Measurements from ENCODE around the gene CYP19A1.
"Not testable (repeated sequence)": the region's sequence is repeated elsewhere in the genome, so short reads cannot be mapped to it uniquely, and the experiment has no call there.

CYP19A1 gene

DNA sequence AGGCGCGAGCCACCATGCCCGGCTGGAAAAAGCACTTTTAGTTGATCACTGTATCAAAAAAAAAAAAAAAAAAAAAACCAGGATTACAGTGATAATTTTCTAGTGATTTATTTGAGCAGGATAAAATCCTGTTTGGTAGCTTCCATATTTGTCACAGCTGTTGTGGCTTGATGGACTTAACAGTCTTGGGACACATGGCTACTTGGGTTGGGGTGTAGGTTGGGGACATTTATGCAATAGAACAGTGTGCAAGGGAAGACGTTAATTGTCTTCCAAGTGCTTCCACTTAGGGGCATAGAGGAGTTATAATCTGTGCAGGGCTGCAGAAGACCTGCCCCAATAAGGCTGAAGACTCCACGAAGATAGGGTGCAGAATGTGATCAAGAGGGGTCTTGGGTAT lies 136.8 kb downstream of the CYP19A1 start:
- DNase-seq, result no peak

- no peak for DNase-seq
These were observed 137.6 kb downstream of the CYP19A1 start for GRCh38 chr15:51200792-51201191.

- DNase-seq, result no peak
These were observed 138.9 kb downstream of the CYP19A1 start for GRCh38 chr15:51199541-51199940.

DNA sequence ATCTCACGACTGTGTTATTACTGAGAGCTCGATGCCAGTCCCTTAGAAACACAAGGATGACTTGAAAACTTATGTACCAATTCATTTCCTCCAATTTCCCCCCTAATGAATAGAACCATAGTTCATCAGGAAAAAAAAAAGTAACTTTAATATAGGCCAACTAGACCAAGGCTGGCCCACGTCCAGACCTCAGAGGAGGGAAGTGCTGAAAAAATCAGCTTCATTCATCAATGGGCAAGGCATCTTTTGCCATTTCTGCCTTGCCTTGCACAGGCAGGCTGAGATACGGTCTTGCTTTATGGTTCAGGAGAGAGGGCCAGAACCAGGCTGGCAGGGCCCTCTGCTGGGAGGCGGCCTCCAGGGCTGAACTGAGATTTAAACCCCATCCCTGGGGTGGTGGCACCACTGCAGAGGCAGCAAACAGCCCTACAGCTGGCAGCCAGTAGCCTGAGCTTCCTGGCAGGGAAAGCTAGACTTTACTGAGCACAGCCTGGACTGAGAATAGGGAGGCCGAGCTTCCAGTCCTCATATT lies 139.6 kb downstream of the CYP19A1 start:
- DNase-seq, result peak; percentile 13

DNA sequence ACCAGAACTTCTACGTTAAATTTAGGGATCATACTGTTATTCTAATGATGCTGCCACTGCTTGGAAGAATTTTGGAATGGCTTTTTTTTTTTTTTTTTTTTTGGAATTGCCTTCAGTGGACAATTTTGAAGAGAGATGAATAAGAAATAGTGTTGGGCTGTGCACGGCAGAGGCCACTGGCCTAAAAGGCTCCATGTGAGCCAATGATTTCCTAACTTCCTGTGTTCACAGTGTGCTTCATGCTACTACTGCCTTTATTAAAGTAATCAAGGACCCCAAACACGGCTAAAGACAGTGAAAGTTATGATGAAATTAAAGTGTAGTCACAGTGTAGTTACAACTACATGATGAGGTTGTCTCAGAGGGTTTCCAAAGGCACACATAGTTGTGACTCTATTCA lies 142.9 kb downstream of the CYP19A1 start:
- no peak for DNase-seq

DNA sequence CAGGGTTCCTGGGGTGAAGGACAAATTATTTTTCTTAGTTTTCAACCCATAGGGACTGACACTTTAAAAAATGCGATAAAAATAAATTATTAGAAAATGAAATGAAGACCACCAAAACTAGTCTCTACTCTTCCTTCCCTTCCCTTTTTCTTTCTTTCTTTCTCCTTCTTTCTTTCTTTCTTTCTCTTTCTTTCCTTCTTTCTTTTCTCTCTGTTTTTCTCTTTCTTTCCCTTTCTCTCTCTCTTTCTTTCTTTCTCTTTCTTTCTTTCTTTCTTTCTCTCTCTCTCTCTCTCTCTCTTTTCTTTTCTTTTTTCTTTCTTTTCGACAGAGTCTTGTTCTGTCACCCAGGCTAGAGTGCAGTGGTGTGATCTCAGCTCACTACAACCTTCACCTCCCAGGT lies 144.4 kb downstream of the CYP19A1 start:
- DNase-seq, result no peak

- no peak for DNase-seq
These were observed 144.9 kb downstream of the CYP19A1 start for GRCh38 chr15:51193526-51193925.

GRCh38 chr15:51192521-51193280 lies 145.7 kb downstream of the CYP19A1 start:
- DNase-seq, result peak; percentile 92

DNA sequence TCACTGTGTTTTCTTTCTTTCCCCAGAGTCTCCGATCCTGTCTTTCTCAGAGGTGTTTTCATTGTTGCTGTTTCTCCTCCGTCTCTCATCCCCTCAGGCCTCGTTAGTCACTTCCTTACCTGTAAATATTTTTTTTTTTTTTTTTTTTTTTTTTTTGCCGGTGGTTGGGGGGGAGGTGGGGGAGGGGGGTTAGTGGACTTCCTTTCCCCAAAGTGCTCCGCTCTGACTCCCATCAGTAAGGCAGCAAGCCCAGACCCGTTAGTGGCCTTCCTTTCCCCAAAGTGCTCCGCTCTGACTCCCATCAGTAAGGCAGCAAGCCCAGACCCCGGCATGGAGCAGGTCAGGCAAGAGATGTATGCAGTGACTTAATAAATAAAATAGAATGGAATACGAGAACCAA lies 146.6 kb downstream of the CYP19A1 start:
- peak; percentile 29 for DNase-seq

DNA sequence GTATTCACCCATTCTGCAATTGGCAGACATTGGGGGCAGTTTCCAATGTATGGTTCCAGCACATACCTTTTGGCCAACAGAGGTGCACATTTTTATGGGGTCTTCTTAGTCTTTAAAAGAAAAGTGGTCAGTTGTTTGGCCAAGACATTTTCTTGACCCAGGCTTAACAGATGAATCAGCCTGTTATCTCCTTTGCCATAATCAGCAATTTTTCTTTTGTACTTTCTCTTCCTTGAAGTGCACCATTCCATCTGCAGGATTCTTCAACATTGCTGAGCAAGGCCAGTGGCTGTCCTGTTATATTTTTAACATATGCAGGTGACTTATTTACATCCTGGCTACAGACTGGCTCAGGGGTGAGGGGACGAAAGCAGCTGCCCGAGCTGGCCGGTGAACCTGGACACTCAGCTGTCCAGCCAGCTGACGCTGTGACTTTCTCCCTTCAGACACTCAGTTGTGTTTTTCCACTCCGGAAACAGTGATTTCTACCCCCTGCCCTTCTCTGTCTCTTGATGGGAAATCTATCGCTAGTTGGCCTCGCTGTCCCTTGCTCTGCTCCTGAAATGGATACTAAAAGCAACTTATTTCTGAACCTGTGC lies 147.2 kb downstream of the CYP19A1 start:
- no peak for DNase-seq

- no peak for DNase-seq
These were observed 147.8 kb downstream of the CYP19A1 start for GRCh38 chr15:51190424-51191068.

GRCh38 chr15:51189669-51190385 lies 148.6 kb downstream of the CYP19A1 start:
- DNase-seq, result peak; percentile 7

DNA sequence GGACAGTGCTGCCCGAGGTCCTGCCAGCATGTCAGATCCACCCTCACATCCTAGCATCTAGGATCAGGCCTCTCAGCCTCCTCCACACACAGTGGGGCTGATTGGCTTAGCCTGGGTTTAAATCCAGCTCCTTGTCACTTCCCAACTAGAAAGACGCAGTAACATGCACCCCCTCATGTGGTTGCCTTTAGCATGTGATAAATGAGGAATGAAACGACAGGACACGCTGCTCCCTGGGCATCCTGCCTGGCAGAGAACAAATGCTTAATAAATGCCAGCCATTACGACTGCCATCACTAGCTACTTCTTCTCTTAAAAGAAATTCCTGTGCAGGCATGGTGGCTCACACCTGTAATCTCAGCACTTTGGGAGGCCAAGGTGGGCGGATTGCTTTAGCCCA lies 149.6 kb downstream of the CYP19A1 start:
- not testable (repeated sequence) for DNase-seq

DNA sequence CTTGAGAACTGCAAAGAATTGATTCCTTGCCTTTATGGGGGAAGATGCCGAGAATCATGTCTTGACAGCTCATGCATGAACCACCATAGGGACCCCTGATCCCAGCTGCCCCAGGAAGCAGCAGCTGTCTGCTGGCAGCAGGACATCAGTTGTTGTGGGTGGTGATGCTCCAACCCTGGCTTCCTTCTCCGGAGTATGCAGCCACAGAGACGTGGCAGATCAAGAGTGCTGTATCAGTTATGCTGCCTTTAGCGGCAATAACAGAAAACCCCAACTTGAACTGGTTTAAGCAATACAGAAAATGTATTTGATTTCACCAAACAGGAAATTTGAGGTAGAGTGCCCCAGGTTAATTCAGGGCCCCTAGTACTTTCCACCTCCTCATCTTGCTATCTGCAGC lies 151.5 kb downstream of the CYP19A1 start:
- DNase-seq, result no peak

- peak; percentile 60 for DNase-seq
These were observed 152.2 kb downstream of the CYP19A1 start for GRCh38 chr15:51186181-51186705.

DNA sequence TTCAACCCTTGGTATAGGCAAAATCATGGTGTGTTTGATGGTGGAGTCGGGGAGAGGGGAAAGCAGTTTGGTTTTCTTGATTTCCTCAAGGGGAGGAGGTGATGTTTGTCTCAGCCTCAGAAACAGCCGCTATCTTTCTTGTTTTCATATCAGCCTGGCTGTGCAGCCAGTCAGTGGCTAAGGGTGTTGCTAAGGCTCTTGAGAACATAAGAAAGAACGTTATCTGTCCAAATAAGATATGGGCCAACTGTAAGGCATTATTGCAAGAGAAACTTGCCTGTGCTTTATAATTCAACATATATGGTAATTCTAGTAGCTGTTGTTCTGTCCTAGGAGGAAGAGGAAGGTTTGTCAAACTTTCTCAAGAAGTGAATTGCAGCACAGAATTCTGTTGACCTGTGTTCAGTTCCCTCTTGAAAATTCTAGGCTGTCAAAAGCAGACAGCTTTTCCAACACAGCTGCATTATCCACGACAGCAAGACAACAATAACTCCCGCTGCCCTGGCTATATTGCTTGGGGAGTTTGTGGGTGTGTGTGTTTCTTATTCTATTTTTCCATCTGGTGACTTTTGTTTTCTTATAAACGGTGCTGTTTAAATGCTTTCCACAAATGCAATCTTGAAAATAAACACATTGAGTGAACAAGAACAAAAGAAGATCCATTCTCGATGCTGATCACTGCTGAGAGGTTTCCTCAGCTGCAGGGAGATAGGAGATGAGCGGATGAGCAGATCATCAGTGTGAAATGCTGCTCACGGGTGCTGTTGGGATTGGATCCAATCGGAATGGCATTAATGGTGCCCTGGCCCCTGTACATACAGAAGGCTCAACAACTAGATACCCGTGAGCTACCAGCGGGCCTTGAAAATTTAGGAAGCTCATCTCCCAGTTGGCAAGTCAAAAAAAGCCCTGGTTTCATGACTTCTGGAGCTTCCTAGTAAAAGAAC lies 152.9 kb downstream of the CYP19A1 start:
- peak; percentile 35 for DNase-seq

DNA sequence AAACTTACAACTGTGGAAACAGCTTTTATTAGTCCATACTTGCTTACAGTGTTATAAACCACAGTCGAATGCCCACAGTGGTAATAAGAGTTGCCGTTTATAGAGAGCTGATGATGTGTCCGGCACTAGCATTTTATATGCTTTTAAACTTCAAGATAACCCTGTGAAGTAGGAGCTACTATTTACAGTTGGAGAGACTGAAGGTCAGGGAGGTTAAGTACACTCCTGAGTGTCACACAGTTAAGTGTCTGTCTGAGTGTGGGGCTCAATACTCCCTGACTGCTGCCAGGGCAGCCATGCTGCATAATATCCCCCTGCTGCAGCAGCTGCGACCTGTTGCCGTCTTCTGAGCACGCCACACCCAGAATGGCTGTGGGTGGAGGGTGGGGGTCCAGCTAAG lies 153.8 kb downstream of the CYP19A1 start:
- no peak for DNase-seq

DNA sequence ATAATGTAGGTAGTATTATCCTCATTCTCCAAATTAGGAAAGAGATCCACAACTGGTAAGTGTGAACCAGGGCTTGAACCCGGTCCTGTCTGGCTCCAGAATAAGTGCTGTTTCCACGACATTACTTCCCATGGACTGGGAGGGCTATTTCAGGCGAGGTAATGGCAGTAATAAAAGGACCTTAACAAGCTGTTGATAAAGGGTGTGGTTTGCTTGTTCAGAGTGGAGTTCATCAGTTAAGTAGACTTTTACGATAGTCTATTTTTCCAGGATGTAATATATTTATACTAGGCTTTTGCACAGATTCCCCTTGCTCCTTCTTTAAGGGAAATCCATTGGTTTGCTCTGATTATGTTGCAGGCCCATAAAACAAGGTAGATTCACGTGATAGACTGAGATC lies 155.3 kb downstream of the CYP19A1 start:
- peak; percentile 25 for DNase-seq

- DNase-seq, result no peak
These were observed 156.5 kb downstream of the CYP19A1 start for GRCh38 chr15:51181905-51182304.

- no peak for DNase-seq
These were observed 157.2 kb downstream of the CYP19A1 start for GRCh38 chr15:51181221-51181620.

DNA sequence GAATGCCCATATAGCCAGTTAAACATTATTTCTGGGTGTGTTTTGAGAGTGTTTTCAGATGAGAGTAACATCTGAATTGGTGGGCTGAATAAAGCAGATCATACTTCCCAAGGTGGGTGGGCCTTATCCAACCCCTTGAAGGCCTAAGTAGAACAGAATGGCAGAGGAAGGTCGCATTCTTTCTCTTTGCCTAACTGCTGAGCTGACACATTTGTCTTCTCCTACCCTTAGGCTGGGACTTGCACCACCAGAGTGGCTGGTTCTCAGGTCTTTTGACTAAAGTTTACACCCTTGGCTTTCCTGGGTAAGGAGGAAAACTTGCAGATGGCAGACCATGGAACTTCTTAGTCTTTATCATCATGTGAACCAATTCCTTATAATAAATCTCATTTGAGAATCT lies 157.9 kb downstream of the CYP19A1 start:
- DNase-seq, result no peak

- no peak for DNase-seq
These were observed 158.4 kb downstream of the CYP19A1 start for GRCh38 chr15:51180011-51180410.
